ENCODE data around the gene MELTF. TPM values are rescaled to one million over a fixed set of nuclear protein-coding genes. Genes with fewer than 3 reads are reported as not detected.

The MELTF gene
- total and polyA plus RNA-seq, 9 of the 15 experiments (the other 6 are each of a cell fraction or from before 2014, with no cell fraction given) = 0.35 to 10.5 (median 4.5) TPM

- TF ChIP-seq HMGXB4 (CRISPR knock-in tag; IDR thresholded peaks at IDR 0.05) (no peak), KHSRP (IDR thresholded peaks at IDR 0.05) (no peak), ARID3B (CRISPR knock-in tag; IDR thresholded peaks at IDR 0.05; ENCODE audit: borderline replicate concordance) (0 out of 2 replicates have a peak, but pooled peaks have one; percentile 40), ZC3H8 (IDR thresholded peaks at IDR 0.05) (no peak), TEAD1 (CRISPR knock-in tag; IDR thresholded peaks at IDR 0.05) (peak in 1 of 2 experiments; percentile 71; a peak in 2 of 4 replicates), ZNF551 (CRISPR knock-in tag; IDR thresholded peaks at IDR 0.05) (no peak), ZNF165 (CRISPR knock-in tag; IDR thresholded peaks at IDR 0.05; ENCODE audit: borderline replicate concordance) (peak; percentile 76; the same call in 1 of the 2 replicates), ZBTB1 (CRISPR knock-in tag; IDR thresholded peaks at IDR 0.05; ENCODE audit: borderline replicate concordance, low read depth) (no peak), KLF6 (CRISPR knock-in tag; IDR thresholded peaks at IDR 0.05; ENCODE audit: borderline replicate concordance) (peak; percentile 78; the same call in 1 of the 2 replicates), ETS1 (conservative IDR thresholded peaks at IDR 0.05; ENCODE audit: control insufficient read depth, low read depth, low read length) (no peak), POLR2G (IDR thresholded peaks at IDR 0.05; ENCODE audit: low read depth, low read length) (peak; percentile 80), TEAD2 (tag; IDR thresholded peaks at IDR 0.05) (0 out of 2 replicates have a peak, but pooled peaks have one; percentile 17), ZNF584 (CRISPR knock-in tag; IDR thresholded peaks at IDR 0.05; ENCODE audit: low read depth) (peak; percentile 31; the same call in 1 of the 2 replicates), SREBF2 (CRISPR knock-in tag; IDR thresholded peaks at IDR 0.05) (no peak)
- TF ChIP-seq, protein P1, sequence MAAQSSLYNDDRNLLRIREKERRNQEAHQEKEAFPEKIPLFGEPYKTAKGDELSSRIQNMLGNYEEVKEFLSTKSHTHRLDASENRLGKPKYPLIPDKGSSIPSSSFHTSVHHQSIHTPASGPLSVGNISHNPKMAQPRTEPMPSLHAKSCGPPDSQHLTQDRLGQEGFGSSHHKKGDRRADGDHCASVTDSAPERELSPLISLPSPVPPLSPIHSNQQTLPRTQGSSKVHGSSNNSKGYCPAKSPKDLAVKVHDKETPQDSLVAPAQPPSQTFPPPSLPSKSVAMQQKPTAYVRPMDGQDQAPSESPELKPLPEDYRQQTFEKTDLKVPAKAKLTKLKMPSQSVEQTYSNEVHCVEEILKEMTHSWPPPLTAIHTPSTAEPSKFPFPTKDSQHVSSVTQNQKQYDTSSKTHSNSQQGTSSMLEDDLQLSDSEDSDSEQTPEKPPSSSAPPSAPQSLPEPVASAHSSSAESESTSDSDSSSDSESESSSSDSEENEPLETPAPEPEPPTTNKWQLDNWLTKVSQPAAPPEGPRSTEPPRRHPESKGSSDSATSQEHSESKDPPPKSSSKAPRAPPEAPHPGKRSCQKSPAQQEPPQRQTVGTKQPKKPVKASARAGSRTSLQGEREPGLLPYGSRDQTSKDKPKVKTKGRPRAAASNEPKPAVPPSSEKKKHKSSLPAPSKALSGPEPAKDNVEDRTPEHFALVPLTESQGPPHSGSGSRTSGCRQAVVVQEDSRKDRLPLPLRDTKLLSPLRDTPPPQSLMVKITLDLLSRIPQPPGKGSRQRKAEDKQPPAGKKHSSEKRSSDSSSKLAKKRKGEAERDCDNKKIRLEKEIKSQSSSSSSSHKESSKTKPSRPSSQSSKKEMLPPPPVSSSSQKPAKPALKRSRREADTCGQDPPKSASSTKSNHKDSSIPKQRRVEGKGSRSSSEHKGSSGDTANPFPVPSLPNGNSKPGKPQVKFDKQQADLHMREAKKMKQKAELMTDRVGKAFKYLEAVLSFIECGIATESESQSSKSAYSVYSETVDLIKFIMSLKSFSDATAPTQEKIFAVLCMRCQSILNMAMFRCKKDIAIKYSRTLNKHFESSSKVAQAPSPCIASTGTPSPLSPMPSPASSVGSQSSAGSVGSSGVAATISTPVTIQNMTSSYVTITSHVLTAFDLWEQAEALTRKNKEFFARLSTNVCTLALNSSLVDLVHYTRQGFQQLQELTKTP (IDR thresholded peaks at IDR 0.05; ENCODE audit: low read depth in 1 of 2, partially characterized antibody in 2 of 2) = no peak
- TF ChIP-seq, protein P2, sequence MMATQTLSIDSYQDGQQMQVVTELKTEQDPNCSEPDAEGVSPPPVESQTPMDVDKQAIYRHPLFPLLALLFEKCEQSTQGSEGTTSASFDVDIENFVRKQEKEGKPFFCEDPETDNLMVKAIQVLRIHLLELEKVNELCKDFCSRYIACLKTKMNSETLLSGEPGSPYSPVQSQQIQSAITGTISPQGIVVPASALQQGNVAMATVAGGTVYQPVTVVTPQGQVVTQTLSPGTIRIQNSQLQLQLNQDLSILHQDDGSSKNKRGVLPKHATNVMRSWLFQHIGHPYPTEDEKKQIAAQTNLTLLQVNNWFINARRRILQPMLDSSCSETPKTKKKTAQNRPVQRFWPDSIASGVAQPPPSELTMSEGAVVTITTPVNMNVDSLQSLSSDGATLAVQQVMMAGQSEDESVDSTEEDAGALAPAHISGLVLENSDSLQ (IDR thresholded peaks at IDR 0.05) = no peak
Measured at GRCh38 chr3:196969134-196969659, 60.4 kb downstream of the MELTF start (continued).

Data from K562 (cell line).